ENCODE results near the gene ATOH8. TPM values are rescaled to one million over a fixed set of nuclear protein-coding genes. Genes with fewer than 3 reads are reported as not detected.

The ATOH8 gene
- total and polyA plus RNA-seq, 2 donors (not counting 1 experiment from before 2014, with no cell fraction given): not detected

DNA sequence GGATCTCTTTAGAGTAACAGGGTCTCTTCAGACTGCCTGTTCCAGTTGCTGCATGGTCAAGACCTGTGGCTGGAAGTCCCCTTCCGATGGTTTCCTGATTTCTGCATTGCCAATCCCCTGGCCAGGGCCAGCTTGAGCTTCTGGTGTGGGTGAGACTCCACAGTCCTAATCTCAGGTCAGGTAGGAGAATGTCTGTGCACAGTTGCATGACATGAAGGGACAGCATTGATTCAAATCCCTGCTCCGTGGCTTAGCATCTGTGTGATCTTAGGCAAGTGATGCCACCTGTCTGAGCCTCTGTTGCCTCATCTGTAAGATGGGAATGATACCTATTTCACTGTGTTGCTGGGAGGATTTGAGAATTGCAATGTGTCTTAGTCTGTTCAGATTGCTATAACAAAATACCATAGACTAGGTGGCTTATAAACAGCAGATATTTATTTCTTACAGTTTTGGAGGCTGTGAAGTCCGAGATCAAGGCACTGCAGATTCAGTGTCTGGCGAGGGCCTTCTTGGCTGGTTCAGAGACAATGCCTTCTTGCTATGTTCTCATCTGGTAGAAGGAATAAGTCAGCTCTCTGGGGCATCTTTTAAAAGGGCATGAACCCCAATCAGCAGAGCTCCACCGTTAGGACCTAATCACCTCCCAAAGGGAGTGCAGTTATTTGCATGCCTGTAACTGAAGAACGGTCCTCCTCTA lies 66.2 kb downstream of the ATOH8 start:
- ATAC-seq (ENCODE audit: low read depth) (no peak), DNase-seq (no peak)
- H3K4me2 ChIP-seq (replicated peaks; ENCODE audit: low read depth, low read length, poor library complexity, severe bottlenecking): no peak overlapping the region
- no peak overlapping the region for H3K4me3 ChIP-seq (ENCODE audit: control extremely low read depth in 1 of 5, extremely low read depth in 1 of 5, insufficient read depth in 1 of 5, low read depth in 2 of 5, low read length in 4 of 5)
- no peaks in the 10 kb centered on the region for H3K79me2 ChIP-seq (ENCODE audit: control insufficient read depth, insufficient read depth, low read length)
- no peak overlapping the region for H2AFZ ChIP-seq (ENCODE audit: insufficient read depth, low read depth, low read length, poor library complexity, severe bottlenecking)
- Mint-ChIP-seq H3K4me1 (no peaks in the 10 kb centered on the region), H3K4me3 (no peak overlapping the region), H3K9me3 (ENCODE audit: insufficient read depth) (no peaks in the 10 kb centered on the region), H3K27ac (no peak overlapping the region), H3K27me3 (peaks cover 25% of the 10 kb centered on the region)
- intact Hi-C loops (cut with micrococcal nuclease): no loop called here
- TF ChIP-seq, protein P1, sequence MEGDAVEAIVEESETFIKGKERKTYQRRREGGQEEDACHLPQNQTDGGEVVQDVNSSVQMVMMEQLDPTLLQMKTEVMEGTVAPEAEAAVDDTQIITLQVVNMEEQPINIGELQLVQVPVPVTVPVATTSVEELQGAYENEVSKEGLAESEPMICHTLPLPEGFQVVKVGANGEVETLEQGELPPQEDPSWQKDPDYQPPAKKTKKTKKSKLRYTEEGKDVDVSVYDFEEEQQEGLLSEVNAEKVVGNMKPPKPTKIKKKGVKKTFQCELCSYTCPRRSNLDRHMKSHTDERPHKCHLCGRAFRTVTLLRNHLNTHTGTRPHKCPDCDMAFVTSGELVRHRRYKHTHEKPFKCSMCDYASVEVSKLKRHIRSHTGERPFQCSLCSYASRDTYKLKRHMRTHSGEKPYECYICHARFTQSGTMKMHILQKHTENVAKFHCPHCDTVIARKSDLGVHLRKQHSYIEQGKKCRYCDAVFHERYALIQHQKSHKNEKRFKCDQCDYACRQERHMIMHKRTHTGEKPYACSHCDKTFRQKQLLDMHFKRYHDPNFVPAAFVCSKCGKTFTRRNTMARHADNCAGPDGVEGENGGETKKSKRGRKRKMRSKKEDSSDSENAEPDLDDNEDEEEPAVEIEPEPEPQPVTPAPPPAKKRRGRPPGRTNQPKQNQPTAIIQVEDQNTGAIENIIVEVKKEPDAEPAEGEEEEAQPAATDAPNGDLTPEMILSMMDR (IDR thresholded peaks at IDR 0.05): no peak
- WGBS (ENCODE audit: insufficient coverage): 89% methylated on average over 4 of the region's 6 CpGs
- H3K36me3 ChIP-seq (replicated peaks in 1 of 2; ENCODE audit: control extremely low read depth in 1 of 2, control insufficient read depth in 1 of 2, extremely low read depth in 1 of 2, insufficient read depth in 2 of 2, low read length in 1 of 2): no peaks in the 10 kb centered on the region
- ChIA-PET CTCF (interaction anchor here (0.7 to 24.3 kb wide), 6 partner anchors 9 to 260 kb away, joined by 3 to 528 read pairs (median 4); no protein-coding TSS in a partner anchor), POLR2A (interaction anchor here (0.6 kb wide), 1 partner anchor 203 kb away, joined by 5 read pairs; no protein-coding TSS in a partner anchor)
- H4K20me1 ChIP-seq (ENCODE audit: control insufficient read depth, insufficient read depth, low read length, poor library complexity, severe bottlenecking): no peaks in the 10 kb centered on the region
- H3K4me1 ChIP-seq (ENCODE audit: control insufficient read depth in 2 of 2, insufficient read depth in 2 of 2, low read length in 2 of 2): no peaks in the 10 kb centered on the region
- H3K9ac ChIP-seq (ENCODE audit: low read length): no peak overlapping the region
- H3K9me3 ChIP-seq (ENCODE audit: control extremely low read depth in 1 of 3, control insufficient read depth in 2 of 3, insufficient read depth in 1 of 3, low read length in 2 of 3): no peaks in the 10 kb centered on the region
- H3K27ac ChIP-seq (ENCODE audit: low read length in 2 of 2): no peak overlapping the region
- H3K27me3 ChIP-seq (replicated peaks in 1 of 4; ENCODE audit: control extremely low read depth in 1 of 4, control insufficient read depth in 3 of 4, insufficient read depth in 4 of 4, low read length in 3 of 4): peaks cover 0 to 1% (median 0%) of the 10 kb centered on the region in 4 experiments

DNA sequence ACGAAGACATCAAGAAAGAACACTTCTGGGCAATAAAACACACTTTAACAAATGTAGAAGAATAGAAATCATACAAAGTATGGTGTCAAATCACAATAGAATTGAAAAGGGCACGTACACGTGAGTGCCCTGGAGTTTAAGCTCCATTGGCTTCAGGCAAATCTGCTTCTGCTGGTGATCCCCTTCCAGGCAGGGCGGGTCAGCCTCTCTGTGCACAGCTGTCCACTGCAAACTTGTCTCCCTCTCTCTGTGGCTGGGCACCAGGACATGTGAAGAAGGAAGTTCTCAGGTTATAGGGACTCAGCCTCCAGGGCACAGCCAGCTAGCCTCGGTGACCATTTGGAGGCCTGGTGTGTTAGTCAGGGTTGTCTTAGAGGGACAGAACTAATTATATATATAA lies 69.0 kb downstream of the ATOH8 start:
- TF ChIP-seq EZH2 (IDR thresholded peaks at IDR 0.05; ENCODE audit: borderline replicate concordance, insufficient read depth, low read depth, low read length, poor library complexity, severe bottlenecking): no peak
- no peaks in the 10 kb centered on the region for H3K79me2 ChIP-seq (ENCODE audit: control insufficient read depth, insufficient read depth, low read length)
- Mint-ChIP-seq H3K4me1 (peaks cover 9% of the 10 kb centered on the region), H3K9me3 (ENCODE audit: insufficient read depth) (no peaks in the 10 kb centered on the region), H3K4me3 (no peak overlapping the region), H3K27ac (no peak overlapping the region), H3K27me3 (peaks cover 19% of the 10 kb centered on the region)
- ChIA-PET CTCF (interaction anchor here (1.4 to 24.3 kb wide), 4 partner anchors 8 to 258 kb away, joined by 3 to 528 read pairs (median 6); no protein-coding TSS in a partner anchor), POLR2A (no interaction called here)
- WGBS (ENCODE audit: insufficient coverage): 76% methylated on average over 3 of the region's 5 CpGs
- no peak for ATAC-seq (ENCODE audit: low read depth)
- H4K20me1 ChIP-seq (ENCODE audit: control insufficient read depth, insufficient read depth, low read length, poor library complexity, severe bottlenecking): no peaks in the 10 kb centered on the region
- peaks cover 3 to 5% of the 10 kb centered on the region in 2 donors for H3K4me1 ChIP-seq (ENCODE audit: control insufficient read depth in 2 of 2, insufficient read depth in 2 of 2, low read length in 2 of 2)
- H2AFZ ChIP-seq (ENCODE audit: insufficient read depth, low read depth, low read length, poor library complexity, severe bottlenecking): no peak overlapping the region
- intact Hi-C loops (cut with micrococcal nuclease): no loop called here
- H3K4me3 ChIP-seq (ENCODE audit: control extremely low read depth in 1 of 5, extremely low read depth in 1 of 5, insufficient read depth in 1 of 5, low read depth in 2 of 5, low read length in 4 of 5): no peak overlapping the region
- no peak overlapping the region for H3K4me2 ChIP-seq (replicated peaks; ENCODE audit: low read depth, low read length, poor library complexity, severe bottlenecking)
- no peaks in the 10 kb centered on the region for H3K27me3 ChIP-seq (replicated peaks in 1 of 4; ENCODE audit: control extremely low read depth in 1 of 4, control insufficient read depth in 3 of 4, insufficient read depth in 4 of 4, low read length in 3 of 4)
- no peak overlapping the region for H3K9ac ChIP-seq (ENCODE audit: low read length)
- no peaks in the 10 kb centered on the region for H3K36me3 ChIP-seq (replicated peaks in 1 of 2; ENCODE audit: control extremely low read depth in 1 of 2, control insufficient read depth in 1 of 2, extremely low read depth in 1 of 2, insufficient read depth in 2 of 2, low read length in 1 of 2)
- no peak for DNase-seq
- H3K27ac ChIP-seq (ENCODE audit: low read length in 2 of 2): no peak overlapping the region
- H3K9me3 ChIP-seq (ENCODE audit: control extremely low read depth in 1 of 3, control insufficient read depth in 2 of 3, insufficient read depth in 1 of 3, low read length in 2 of 3): no peaks in the 10 kb centered on the region
